Central memory CD4-positive, alpha-beta T cell (primary cell): ENCODE results near the gene TPM2.

ENCODE experiments used
- DNase-seq: peaks from one replicate; pipeline ENCODE4 v3.0.0; 2022

TPM2 gene

DNA sequence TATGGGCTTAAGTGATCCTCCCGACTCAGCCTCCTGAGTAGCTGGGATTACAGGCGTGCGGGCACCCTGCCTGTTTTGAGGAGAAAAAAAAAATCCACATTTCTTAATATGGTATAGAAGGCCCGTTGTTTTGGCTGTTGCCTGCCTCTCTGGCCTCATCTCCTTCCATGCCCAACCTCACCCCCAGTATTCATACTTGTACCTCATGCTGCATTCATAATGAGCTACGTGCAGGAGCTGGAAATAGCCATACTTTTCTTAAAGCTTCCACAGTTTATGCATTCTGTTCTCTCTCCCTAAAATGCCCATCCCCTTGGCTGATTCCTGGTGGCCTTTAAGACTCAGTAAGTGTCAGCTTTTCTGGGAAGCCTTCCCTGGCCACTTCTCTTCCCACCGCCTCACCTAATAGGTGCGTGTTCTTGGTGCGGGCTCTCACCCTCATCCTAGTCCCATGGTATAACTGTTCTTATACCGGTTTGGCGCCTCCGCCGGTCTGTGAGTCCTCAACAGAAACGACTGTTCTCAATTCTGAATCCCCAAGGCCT, 2.1 kb upstream of the TPM2 start:
- no peak for DNase-seq

DNA sequence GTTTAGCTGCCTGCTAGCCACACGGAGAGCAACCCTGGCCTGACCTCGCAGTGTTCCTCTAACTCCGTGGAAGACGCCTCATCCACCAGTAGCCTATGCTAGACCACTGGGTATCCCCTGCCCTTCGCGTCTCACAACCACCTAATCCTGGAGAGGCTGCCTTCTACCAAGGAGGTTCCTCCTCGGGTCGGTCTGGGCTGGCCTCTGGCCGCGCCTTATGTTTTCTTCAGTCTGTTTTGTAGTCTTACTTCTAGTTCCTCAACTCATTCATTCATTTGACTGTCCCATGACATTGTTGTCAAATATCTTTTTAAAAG, 1.6 kb upstream of the TPM2 start:
- DNase-seq: no peak

DNA sequence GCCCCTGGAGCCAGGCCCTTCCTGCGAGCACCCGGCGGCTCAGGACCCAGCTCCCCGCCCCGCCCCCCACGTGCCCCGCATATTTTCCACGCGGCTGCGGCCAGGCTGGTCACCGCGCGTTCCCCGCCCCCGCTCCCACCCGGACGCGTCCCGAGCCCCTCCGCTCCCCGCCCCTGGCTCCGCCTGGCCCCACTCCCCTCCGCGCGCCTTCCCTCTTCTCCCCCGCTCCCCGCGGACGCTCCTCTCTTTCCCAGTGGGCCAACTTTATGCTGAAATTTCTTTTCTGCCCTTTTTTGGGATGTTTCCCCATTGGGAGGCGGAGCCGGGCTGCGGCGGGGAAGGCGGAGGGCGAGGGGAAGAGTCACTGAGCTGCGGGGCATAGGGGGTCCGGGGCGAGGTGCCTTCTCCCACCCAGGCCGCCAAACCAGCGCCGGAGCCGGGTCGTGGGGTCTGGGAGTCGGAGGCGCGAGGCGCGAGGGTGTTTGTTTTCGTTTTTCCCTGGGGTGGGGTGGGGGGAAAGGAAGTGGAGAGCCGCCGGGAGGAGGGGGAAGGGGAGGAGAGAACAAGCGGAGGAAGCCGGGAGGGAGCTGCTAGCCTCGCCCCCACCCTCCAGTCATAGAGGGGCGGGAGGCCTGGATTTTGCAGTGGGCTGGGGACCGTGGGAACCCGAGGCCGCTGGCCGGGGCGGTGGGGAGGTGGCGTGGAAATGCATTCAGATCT, 1.0 kb upstream of the TPM2 start:
- peak; percentile 27 for DNase-seq

DNA sequence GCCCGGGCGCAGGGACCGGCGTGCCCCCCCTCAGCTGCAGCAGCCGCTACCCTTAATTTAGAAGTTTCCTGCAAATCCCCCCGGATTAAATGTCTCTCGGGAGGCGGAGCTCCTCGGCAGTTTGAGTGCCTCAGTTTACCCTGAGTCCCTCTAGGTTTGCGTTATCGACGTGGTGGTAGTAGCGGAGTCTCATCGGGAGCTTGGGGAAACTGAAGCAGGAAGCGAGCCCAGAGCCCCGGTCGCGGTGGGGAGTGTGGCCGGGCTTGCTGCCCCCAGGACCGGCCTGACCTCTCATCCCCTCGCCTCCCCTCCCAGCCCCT, 529 bp upstream of the TPM2 start:
- no peak for DNase-seq

DNA sequence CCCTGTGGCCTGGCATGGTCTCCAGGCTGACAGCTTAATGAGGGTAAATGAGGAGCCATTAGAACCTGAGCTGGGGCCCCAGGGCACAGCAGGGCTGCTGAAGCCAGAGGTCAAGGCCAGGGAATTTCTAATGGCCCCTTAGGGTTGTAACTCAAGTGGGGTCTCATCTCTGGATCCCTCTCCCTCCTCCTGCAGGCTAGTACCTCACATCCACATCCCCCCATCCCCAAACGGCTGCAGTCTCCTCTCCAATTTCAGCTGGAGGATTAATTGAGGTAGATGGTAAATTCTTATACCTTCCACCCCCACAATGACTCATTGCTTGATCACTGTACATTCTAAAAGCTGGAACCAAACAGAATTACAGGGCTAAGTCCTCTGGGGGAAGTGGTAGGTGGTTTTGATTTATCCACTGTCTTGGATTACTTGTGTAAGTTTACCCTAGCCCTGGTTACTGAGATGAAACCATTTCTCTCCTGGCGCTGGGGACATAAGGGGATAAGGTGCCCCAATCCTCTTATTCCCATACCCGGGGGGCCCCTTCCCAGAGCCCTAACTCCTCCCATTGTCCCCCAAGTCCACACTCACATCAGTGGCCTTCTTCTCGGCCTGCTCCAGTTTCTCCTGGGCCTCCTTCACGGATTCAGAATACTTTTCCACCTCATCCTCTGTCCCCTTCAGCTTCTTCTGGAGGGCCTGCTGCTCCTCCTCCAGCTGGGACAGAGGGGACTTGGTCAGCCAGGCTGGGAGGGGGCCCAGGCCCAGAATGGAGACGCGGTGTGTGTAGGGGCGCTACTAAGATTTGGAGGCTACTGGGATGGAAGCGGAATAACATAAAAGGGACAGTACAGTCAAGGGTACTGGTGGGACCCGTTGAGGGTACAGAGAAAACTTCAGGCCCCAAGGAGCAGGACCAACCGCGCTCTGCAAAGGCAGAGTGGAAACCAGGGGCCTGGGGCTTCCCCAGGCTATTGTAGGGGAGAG, 875 bp downstream of the TPM2 start:
- DNase-seq: no peak

DNA sequence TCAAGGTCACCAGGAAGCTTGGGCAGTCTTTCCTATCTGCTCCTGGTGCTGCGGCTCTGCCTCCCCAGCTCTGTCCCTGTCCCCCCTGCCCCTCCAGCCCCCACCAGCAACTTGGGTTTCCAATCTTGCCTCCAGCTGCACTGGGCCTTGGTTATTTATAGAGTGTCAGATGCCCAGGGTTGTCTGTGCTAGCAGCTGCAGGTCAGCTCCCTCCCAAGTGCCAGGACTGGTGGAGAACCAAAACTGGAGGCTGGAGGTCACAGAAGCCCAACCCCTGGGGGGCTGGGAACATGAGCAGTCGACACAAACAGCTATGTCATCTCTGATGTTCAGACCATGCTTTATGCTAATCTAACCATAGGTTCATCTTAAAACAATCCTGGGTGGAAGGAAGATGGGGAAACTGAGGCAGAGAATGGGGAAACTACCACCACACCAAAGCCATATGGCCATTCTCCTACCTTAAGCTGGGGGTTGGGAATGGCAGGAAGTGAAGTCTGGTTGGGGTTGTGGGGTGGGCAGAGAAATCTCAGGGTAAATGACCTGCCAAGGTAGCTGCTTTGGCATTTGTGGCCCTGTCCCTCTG, 1.7 kb downstream of the TPM2 start:
- no peak for DNase-seq

DNA sequence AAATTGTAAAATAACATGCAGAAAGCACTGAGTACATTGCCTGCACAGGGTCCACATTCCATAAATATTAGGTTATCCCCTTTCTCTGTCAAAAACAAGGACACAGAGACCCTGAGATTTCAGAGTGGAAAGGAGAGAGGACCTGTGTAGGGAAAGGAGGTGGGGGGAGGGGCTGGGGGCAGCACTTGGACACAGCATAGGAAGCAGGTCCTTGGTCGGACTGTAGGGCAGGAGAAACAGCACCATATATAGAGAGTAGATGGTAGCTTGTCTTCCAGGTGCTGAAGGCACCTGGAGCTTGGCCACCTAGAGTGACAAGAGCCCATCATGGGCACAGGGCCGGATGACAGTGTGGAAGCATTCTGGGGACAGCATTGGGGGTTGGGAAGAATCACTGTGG, 2.4 kb downstream of the TPM2 start:
- DNase-seq: no peak

DNA sequence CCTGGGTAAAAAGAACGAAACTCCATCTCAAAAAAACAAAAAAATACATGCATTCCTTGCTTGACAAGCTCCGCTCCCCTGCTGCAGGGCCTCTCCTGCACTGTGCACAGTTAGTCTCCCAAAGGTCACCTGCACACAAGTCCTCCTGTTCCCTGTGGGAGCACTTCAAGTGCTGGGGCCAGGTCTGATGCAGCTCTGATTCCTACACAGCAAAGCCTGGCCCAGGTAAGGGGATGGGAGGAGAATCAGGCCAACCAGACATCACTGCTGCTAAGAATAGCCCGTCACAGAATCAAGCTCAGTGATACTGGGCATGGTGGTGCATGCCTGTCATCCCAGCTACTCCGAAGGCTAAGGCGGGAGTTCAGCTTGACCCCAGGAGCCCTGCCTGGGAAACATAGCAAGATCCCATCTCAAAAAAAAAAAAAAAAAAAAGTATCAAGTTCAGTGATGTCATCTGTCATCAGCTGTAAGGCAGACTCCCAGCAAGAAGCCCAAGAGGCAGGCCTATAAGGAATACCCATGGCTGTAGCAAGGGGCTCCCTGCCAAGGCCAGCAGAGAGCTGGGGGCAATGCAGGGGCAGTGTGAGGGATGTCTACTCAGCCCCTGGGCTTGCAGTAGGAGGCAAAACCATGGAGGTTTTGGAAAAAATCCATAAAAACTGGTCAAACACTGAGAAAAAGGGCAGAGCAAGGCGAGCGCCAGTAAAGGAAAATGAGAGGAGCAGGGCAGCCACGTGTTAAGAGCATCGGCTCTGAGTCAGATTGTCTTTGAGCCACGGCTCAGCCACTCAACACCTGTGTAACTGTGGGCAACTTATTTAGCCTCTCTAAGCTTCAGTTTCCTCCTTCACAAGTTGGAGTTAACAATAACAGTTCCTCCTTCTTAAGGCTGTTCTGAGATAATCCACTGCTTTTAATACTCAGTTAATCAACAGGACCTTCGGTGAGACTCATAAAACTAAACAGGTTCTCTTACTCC, 3.2 kb downstream of the TPM2 start:
- DNase-seq: no peak

DNA sequence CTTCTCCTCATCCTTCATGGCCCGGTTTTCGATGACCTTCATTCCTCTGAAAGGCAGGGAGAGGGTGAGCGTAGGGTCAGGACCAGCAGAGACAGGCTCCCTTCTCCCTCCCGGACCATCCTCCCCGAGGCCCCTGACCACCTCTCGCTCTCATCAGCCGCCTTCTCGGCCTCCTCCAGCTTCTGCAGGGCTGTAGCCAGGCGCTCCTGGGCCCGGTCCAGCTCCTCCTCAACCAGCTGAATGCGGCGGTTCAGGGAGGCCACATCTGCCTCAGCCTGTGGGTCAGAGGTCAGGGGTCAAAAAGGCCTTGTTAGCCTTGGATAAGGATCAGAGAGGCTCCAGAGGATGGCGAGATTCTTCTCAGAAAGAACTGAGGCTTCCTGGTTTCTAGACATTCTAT, 4.2 kb downstream of the TPM2 start:
- no peak for DNase-seq

DNA sequence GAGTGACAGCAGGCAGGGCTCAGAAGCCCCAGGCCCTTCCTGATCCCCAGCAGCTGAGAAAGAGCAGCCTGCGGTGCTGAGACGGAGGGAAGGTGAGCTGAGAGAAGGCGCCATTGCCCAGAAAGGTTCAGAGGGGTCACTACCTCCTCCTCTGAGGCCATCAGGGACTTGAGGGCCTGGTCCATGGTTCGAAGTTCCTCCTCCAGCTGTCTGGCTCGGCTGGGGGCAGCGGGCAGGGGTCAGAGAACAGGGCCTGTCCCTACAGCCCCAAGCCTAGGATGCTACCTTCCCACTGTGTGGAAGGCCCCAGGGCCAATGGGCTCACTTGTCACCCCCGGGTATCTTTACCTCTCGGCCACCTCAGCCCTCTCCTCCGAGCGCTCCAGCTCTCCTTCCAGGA, 4.8 kb downstream of the TPM2 start:
- DNase-seq: no peak

DNA sequence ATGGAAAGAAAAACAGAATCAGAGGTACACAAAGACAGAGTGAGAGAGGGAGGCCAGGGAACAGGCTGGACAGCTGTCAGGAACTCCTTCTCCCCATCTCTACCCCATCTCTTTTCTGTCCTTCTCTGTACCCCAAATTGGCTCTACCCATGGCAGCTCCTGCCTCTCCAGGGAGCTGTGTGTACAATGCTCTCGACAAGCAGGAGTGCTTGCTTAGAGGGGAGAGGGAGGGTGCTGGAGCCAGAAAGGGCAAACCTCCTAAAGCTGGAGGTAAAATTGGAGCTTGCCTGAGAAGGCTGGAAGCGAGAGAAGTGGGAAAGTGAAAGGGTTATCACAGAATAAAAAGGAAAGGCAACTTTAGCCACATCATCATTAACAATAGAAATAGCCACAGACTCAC, 6.4 kb downstream of the TPM2 start:
- DNase-seq: no peak

DNA sequence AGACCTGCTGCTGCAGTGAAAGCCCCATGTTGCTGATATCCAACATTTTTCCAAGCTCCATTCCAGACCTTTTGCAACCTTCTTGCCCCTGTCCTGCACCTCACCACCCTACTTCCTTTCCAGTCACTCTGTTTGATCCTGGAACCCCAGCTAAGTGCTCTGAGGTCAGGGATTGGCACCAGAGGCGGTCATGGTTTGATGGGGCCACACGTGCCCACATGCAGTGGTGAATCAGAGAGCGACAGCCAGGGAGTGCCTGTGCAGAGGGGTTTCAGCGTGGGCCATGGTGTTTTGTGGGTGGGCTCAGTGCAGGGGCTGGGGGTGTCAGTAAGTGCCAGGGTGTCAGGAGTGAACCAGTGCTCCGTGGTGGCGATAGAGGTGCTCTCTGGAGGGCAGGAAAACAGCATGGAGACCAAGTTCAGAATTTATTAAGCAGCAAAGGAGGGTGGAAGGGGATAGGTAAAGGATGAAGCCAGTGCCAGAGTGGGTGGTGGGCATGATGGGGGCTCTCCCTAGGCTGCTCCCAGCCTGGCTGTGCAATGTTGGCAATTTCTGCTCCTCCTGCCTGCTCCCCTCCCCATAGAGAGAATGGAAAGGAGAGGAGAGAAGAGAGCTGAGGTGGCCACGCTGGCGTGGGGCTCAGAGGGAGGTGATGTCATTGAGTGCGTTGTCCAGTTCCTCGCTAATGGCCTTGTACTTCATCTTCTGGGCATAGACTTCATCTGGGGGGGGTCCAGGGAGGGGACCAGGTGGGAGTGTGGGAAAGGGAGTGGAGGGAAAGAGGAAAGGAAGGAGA, 7.0 kb downstream of the TPM2 start:
- no peak for DNase-seq

DNA sequence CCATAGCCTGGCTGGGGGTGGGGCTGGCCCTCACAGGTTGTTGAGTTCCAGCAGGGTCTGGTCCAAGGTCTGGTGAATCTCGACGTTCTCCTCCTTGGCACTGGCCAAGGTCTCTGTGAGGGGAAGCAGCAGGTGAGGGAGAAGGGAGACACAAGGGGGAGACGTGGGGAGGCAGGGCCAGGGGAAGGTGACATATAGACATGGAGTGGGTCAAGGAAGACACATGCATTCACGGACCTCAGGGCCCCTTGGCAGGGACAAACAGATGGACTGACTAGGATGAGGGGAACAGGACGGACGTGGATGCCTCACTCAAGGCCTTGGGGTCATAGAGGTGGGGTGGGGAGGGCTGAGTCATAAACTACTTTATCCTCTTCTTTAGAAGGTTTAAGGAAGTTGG, 7.7 kb downstream of the TPM2 start:
- no peak for DNase-seq

DNA sequence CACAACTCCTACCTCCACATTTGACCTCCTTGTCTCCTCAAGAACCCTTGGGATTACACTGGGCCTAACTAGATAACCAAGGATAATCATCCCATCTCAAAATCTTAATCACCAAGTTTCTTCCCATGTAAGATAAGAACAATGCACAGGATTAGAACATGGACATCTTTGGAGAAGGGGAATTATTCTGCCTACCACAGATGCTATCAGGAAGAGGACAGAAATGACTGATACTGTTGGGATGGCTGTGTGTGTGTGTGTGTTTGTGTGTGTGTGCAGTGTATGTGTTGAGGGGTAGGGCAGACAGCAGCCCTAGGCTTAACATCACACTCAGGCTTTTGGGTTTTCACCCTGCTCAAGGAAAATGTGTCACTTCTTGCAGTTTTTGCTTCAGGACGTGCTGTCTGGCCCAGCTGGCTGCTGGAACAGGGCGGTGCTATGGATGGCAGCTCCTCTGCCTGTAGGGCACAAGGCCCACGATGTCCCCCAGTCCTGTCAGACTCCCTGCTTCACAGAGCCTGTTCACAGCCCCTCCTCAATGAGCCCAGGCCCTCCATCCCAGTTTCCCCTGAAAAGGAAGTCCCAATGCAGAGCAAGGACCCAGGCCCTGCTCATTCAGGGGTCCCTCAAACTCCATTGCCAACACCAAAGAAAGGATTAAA, 8.3 kb downstream of the TPM2 start:
- DNase-seq: no peak

DNA sequence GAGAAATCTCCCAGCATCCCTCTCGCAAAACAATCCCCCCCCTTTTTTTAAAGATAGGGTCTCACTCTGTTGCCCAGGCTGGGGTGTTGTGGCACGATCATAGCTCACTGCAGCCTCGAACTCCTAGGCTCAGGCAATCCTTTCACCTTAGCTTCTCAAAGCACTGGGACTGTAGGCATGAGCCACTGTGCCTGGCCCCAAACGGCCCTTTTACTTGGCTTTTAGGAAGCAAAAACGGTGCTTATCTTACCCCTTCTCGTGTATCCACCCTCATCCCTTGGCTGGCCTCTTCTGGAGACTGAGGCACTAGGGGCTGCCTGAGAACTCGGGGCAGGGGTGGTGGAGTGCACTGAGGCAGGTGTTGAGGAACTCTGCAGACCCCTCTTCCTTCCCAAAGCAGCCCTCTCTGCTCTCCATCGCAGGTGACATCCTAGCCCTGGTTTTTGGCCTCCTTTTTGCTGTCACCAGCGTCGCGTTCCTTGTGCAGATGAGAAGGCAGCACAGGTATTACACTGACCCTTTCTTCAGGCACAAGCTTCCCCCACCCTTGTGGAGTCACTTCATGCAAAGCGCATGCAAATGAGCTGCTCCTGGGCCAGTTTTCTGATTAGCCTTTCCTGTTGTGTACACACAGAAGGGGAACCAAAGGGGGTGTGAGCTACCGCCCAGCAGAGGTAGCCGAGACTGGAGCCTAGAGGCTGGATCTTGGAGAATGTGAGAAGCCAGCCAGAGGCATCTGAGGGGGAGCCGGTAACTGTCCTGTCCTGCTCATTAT, 9.2 kb downstream of the TPM2 start:
- no peak for DNase-seq

DNA sequence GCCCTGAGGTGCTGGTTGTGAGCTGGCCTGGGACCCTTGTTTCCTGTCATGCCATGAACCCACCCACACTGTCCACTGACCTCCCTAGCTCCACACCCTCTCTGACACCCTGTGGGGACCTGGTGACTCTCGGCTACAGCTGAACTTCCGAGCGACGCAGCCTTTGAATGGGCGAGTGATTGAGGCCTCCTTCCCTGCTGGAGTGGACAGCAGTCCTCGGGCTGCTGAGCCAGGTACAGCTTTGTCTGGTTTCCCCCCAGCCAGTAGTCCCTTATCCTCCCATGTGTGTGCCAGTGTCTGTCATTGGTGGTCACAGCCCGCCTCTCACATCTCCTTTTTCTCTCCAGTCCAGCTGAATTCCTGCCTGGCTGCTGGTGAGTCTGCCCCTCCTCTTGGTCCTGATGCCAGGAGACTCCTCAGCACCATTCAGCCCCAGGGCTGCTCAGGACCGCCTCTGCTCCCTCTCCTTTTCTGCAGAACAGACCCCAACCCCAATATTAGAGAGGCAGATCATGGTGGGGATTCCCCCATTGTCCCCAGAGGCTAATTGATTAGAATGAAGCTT, 9.9 kb downstream of the TPM2 start:
- no peak for DNase-seq

DNA sequence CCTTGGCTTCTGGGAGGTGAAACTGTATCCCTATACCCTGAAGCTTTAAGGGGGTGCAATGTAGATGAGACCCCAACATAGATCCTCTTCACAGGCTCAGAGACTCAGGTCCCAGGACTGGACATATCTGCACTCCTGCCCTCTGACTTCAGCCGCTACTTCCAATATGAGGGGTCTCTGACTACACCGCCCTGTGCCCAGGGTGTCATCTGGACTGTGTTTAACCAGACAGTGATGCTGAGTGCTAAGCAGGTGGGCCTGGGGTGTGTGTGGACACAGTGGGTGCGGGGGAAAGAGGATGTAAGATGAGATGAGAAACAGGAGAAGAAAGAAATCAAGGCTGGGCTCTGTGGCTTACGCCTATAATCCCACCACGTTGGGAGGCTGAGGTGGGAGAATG, 10.6 kb downstream of the TPM2 start:
- no peak for DNase-seq

DNA sequence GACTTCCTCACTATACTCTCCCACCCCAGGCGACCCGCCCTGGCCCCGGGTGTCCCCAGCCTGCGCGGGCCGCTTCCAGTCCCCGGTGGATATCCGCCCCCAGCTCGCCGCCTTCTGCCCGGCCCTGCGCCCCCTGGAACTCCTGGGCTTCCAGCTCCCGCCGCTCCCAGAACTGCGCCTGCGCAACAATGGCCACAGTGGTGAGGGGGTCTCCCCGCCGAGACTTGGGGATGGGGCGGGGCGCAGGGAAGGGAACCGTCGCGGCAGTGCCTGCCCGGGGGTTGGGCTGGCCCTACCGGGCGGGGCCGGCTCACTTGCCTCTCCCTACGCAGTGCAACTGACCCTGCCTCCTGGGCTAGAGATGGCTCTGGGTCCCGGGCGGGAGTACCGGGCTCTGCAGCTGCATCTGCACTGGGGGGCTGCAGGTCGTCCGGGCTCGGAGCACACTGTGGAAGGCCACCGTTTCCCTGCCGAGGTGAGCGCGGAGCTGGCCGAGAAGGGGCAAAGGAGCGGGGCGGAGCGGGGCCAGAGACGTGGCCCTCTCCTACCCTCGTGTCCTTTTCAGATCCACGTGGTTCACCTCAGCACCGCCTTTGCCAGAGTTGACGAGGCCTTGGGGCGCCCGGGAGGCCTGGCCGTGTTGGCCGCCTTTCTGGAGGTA, 13.9 kb downstream of the TPM2 start:
- DNase-seq: no peak

DNA sequence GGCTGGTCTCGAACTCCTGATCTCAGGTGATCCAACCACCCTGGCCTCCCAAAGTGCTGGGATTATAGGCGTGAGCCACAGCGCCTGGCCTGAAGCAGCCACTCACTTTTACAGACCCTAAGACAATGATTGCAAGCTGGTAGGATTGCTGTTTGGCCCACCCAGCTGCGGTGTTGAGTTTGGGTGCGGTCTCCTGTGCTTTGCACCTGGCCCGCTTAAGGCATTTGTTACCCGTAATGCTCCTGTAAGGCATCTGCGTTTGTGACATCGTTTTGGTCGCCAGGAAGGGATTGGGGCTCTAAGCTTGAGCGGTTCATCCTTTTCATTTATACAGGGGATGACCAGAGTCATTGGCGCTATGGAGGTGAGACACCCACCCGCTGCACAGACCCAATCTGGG, 14.5 kb downstream of the TPM2 start:
- DNase-seq: no peak

DNA sequence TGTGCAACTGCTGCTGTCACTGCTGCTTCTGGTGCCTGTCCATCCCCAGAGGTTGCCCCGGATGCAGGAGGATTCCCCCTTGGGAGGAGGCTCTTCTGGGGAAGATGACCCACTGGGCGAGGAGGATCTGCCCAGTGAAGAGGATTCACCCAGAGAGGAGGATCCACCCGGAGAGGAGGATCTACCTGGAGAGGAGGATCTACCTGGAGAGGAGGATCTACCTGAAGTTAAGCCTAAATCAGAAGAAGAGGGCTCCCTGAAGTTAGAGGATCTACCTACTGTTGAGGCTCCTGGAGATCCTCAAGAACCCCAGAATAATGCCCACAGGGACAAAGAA, 15.7 kb downstream of the TPM2 start:
- no peak for DNase-seq
